NT2/D1 (cell line): ENCODE measurements around the gene IKBIP.
"Not testable (repeated sequence)": the region's sequence is repeated elsewhere in the genome, so short reads cannot be mapped to it uniquely, and the experiment has no call there.

Experiments used
- DNase-seq: peaks from one replicate; pipeline ENCODE4 v3.0.0-alpha.2; 2011; ENCODE audit warnings: low read depth, low spot score
- H3K27me3 ChIP-seq: 2 replicates; pipeline ENCODE4 v1.6.0; 2011; ENCODE audit warnings: mild to moderate bottlenecking; ENCODE audit not compliant: insufficient read length, insufficient read depth
- H3K36me3 ChIP-seq: 2 replicates; pipeline ENCODE4 v1.6.1; 2011; ENCODE audit warnings: mild to moderate bottlenecking, low read length, mixed read lengths; ENCODE audit not compliant: insufficient read depth, insufficient read length
- H3K4me1 ChIP-seq: 2 replicates; pipeline ENCODE4 v1.5.1; 2011; ENCODE audit not compliant: insufficient read depth, insufficient read length
- H3K4me3 ChIP-seq: 2 replicates; pipeline ENCODE4 v1.5.1; 2011; ENCODE audit warnings: low read depth; ENCODE audit not compliant: insufficient read length
- H3K9ac ChIP-seq: 2 replicates; pipeline ENCODE4 v1.6.0; 2011; ENCODE audit warnings: low read depth; ENCODE audit not compliant: insufficient read length
- H3K9me3 ChIP-seq: 2 replicates; pipeline ENCODE4 v1.5.1; 2011; ENCODE audit warnings: mild to moderate bottlenecking, low read length; ENCODE audit not compliant: insufficient read depth
- SUZ12 ChIP-seq: IDR thresholded peaks from 2 replicates; pipeline ENCODE4 v1.6.1; 2011; ENCODE audit not compliant: insufficient read length, insufficient read depth; ENCODE audit errors: extremely low read depth
- YY1 ChIP-seq: IDR thresholded peaks from 2 replicates; pipeline ENCODE4 v1.6.1; 2011; ENCODE audit not compliant: insufficient read length, insufficient read depth
- ZNF274 ChIP-seq: IDR thresholded peaks from 2 replicates; pipeline ENCODE4 v1.6.1; 2011; ENCODE audit warnings: mild to moderate bottlenecking, low read depth, low read length

IKBIP gene

DNA sequence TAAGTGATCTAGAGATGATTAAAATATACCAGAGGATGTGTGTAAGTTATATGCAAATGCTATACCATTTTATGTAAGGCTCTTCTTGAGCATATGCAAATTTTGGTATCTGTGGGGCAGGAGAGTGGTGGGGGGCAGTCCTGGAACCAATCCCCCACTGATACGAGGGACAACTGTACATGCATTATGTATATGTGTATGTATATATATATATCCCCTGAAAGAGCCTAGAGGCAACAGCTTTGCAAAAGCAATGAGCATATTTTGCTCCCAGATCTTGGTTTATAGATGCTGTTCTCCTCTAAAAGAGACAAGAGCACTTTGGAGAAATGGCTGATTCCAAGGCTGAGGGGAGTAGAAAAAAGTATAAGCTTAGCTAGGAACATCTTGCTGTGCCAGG, 63.5 kb downstream of the IKBIP start:
- H3K27me3 ChIP-seq = no peaks in the 10 kb centered on the region
- no peak overlapping the region for H3K9ac ChIP-seq
- H3K36me3 ChIP-seq = no peaks in the 10 kb centered on the region
- H3K4me3 ChIP-seq = no peak overlapping the region
- no peak for TF ChIP-seq YY1
- TF ChIP-seq ZNF274 = no peak
- TF ChIP-seq SUZ12 = no peak
- DNase-seq = no peak
- H3K9me3 ChIP-seq = no peaks in the 10 kb centered on the region
- no peaks in the 10 kb centered on the region for H3K4me1 ChIP-seq

GRCh38 chr12:98580695-98581094, 63.9 kb downstream of the IKBIP start:
- H3K27me3 ChIP-seq = no peaks in the 10 kb centered on the region
- no peak overlapping the region for H3K9ac ChIP-seq
- no peak for TF ChIP-seq YY1
- TF ChIP-seq ZNF274 = no peak
- TF ChIP-seq SUZ12 = no peak
- H3K4me1 ChIP-seq = no peaks in the 10 kb centered on the region
- DNase-seq = no peak
- H3K36me3 ChIP-seq = no peaks in the 10 kb centered on the region
- no peaks in the 10 kb centered on the region for H3K9me3 ChIP-seq
- H3K4me3 ChIP-seq = no peak overlapping the region

- no peaks in the 10 kb centered on the region for H3K36me3 ChIP-seq
- H3K27me3 ChIP-seq = no peaks in the 10 kb centered on the region
- no peaks in the 10 kb centered on the region for H3K4me1 ChIP-seq
- DNase-seq = no peak
- TF ChIP-seq ZNF274 (no peak), YY1 (no peak), SUZ12 (no peak)
- no peak overlapping the region for H3K4me3 ChIP-seq
- H3K9ac ChIP-seq = no peak overlapping the region
- no peaks in the 10 kb centered on the region for H3K9me3 ChIP-seq
These were observed 64.8 kb downstream of the IKBIP start for GRCh38 chr12:98579835-98580234.

DNA sequence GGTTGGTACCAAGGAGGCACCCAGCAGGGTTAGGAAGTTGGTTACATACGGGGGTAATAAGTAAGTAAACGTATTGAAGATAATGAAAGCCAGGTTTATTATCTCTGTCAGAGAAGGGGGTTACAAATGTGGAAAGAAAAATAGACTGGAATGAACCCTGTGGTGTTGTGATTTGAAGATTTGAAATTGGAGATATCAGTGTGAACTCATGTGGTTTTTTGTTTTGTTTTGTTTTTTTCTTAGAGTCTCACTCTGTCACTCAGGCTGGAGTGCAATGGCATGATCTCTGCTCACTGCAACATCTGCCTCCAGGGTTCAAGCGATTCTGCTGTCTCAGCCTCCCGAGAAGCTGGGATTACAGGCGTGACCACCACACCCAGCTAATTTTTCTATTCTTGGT, 65.2 kb downstream of the IKBIP start:
- H3K9ac ChIP-seq = no peak overlapping the region
- H3K36me3 ChIP-seq = no peaks in the 10 kb centered on the region
- TF ChIP-seq YY1 = no peak
- no peak for TF ChIP-seq SUZ12
- no peak for TF ChIP-seq ZNF274
- no peaks in the 10 kb centered on the region for H3K4me1 ChIP-seq
- no peaks in the 10 kb centered on the region for H3K27me3 ChIP-seq
- no peak overlapping the region for H3K4me3 ChIP-seq
- H3K9me3 ChIP-seq = no peaks in the 10 kb centered on the region
- no peak for DNase-seq

DNA sequence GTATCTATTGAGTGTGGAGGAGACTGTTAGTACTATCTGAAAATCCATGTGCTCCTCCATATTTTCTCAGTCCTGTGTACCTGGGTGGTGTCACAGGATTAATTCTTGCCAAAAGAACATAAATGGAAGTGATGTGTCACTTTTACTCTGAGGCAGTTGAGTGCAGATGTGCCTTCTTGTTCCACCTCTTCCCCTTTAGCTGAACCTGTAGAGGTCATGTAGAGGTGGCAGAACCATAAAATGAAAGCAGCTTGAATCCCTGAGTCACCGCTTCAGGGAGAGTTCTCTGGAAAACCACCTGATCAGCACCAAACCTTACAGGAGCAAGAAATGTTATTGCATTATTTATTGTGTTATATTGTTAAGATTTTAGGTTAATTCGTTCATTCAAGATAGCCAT, 65.8 kb downstream of the IKBIP start:
- H3K27me3 ChIP-seq = no peaks in the 10 kb centered on the region
- H3K4me3 ChIP-seq = no peak overlapping the region
- H3K36me3 ChIP-seq = no peaks in the 10 kb centered on the region
- TF ChIP-seq YY1 (no peak), SUZ12 (no peak), ZNF274 (no peak)
- DNase-seq = no peak
- no peak overlapping the region for H3K9ac ChIP-seq
- no peaks in the 10 kb centered on the region for H3K4me1 ChIP-seq
- H3K9me3 ChIP-seq = no peaks in the 10 kb centered on the region

GRCh38 chr12:98578392-98578791, 66.2 kb downstream of the IKBIP start:
- TF ChIP-seq ZNF274 (no peak), SUZ12 (no peak), YY1 (no peak)
- Histone ChIP-seq H3K4me3 (no peak overlapping the region), H3K9me3 (no peaks in the 10 kb centered on the region), H3K9ac (no peak overlapping the region), H3K36me3 (no peaks in the 10 kb centered on the region), H3K27me3 (no peaks in the 10 kb centered on the region), H3K4me1 (no peaks in the 10 kb centered on the region)
- DNase-seq = no peak

GRCh38 chr12:98576795-98577194, 67.8 kb downstream of the IKBIP start:
- H3K9me3 ChIP-seq, H3K4me1 ChIP-seq, H3K4me3 ChIP-seq, H3K36me3 ChIP-seq, H3K27me3 ChIP-seq, H3K9ac ChIP-seq, DNase-seq: not testable (repeated sequence)

- no peak for TF ChIP-seq SUZ12
- no peak for TF ChIP-seq YY1
- no peak for TF ChIP-seq ZNF274
- no peak overlapping the region for H3K4me3 ChIP-seq
- no peak overlapping the region for H3K9ac ChIP-seq
- no peak for DNase-seq
- H3K27me3 ChIP-seq = no peaks in the 10 kb centered on the region
- no peaks in the 10 kb centered on the region for H3K9me3 ChIP-seq
- no peaks in the 10 kb centered on the region for H3K4me1 ChIP-seq
- H3K36me3 ChIP-seq = no peaks in the 10 kb centered on the region
These were observed 69.6 kb downstream of the IKBIP start for GRCh38 chr12:98575013-98575412.
